HG02852 (cell line): ENCODE results near the gene ACSL6.

ENCODE experiments used
- ATAC-seq: cut with Tn5 transposase; IDR thresholded peaks from one replicate; pipeline ENCODE4 v1.9.1; 2021; ENCODE audit warnings: mild to moderate bottlenecking, moderate library complexity; ENCODE audit not compliant: unreplicated experiment

The ACSL6 gene

GRCh38 chr5:132011622-132012343 is at the start of gene ACSL6:
ACSL6 (minus strand) TSS chr5:132011658; CDS start chr5:132011553, 105 bp downstream.
- no peak for ATAC-seq

- no peak for ATAC-seq
Measured at GRCh38 chr5:132060501-132061161, 49.2 kb upstream of the ACSL6 start, which contains the start of gene IL3. IL3 (plus strand) TSS chr5:132060655; CDS start chr5:132060707, 52 bp downstream.

- no peak for ATAC-seq
Measured at GRCh38 chr5:132059696-132060500, 48.4 kb upstream of the ACSL6 start.

- ATAC-seq, result no peak
Measured at GRCh38 chr5:132059043-132059695, 47.7 kb upstream of the ACSL6 start.

- no peak for ATAC-seq
Measured at GRCh38 chr5:132058646-132059042, 47.2 kb upstream of the ACSL6 start.

GRCh38 chr5:132057498-132058255 is 46.2 kb upstream of the ACSL6 start:
- ATAC-seq, result no peak

GRCh38 chr5:132056610-132057497 is 45.4 kb upstream of the ACSL6 start:
- ATAC-seq, result no peak

- no peak for ATAC-seq
Measured at GRCh38 chr5:132055808-132056609, 44.6 kb upstream of the ACSL6 start.

- no peak for ATAC-seq
Measured at GRCh38 chr5:132055441-132055807, 44.0 kb upstream of the ACSL6 start.

- no peak for ATAC-seq
Measured at GRCh38 chr5:132054697-132055440, 43.4 kb upstream of the ACSL6 start.

- ATAC-seq, result no peak
Measured at GRCh38 chr5:132054031-132054696, 42.7 kb upstream of the ACSL6 start.

- ATAC-seq, result no peak
Measured at GRCh38 chr5:132053483-132053882, 42.0 kb upstream of the ACSL6 start.

GRCh38 chr5:132052520-132052919 is 41.1 kb upstream of the ACSL6 start:
- ATAC-seq, result no peak

- no peak for ATAC-seq
Measured at GRCh38 chr5:132050661-132051552, 39.4 kb upstream of the ACSL6 start.

- ATAC-seq, result no peak
Measured at GRCh38 chr5:132050136-132050535, 38.7 kb upstream of the ACSL6 start.

- ATAC-seq, result no peak
Measured at GRCh38 chr5:132049559-132049958, 38.1 kb upstream of the ACSL6 start.
